SK-N-SH (cell line): ENCODE measurements around the gene AFP. TPM values are rescaled to one million over a fixed set of nuclear protein-coding genes. Genes with fewer than 3 reads are reported as not detected.

Experiments used
- CTCF ChIA-PET: fragments of 300-600, 350-600 bp; formaldehyde crosslinking; extraction: SDS; loops from one replicate; lab custom pipeline; 2021; lab: Yijun Ruan, JAX
- POLR2A ChIA-PET: fragments of 350-600 bp; sonication (Branson Sonifier 250); formaldehyde crosslinking; extraction: SDS; loops from one replicate; lab custom pipeline; 2020; ENCODE audit warnings: antibody characterized with exemption, inconsistent platforms; lab: Yijun Ruan, JAX
- DNase-seq: peaks from one replicate; pipeline ENCODE4 v3.0.0; 2012
- H2AFZ ChIP-seq: fragments of 200-600 bp; sonication (generic); 2 replicates; pipeline ENCODE4 v1.8.1; 2016; ENCODE audit warnings: antibody characterized with exemption, mild to moderate bottlenecking, low read depth
- H3F3A ChIP-seq: fragments of 200-600 bp; sonication (generic); replicated peaks from 2 replicates; pipeline ENCODE3; 2016; ENCODE audit warnings: antibody characterized with exemption, mild to moderate bottlenecking; ENCODE audit not compliant: insufficient read depth
- H3K27ac ChIP-seq, 2 experiments: fragments of 200-500 bp in 1 of 2; fragments of 200-600 bp in 1 of 2; sonication (Bioruptor generic) in 1 of 2; sonication (generic), shearing (Covaris generic) in 1 of 2; 2 replicates each; pipeline versions ENCODE4 v1.5.1 to v1.6.1; 2014 to 2016; ENCODE audit warnings: low read depth in 2 of 2, inconsistent platforms in 1 of 2, low read length in 1 of 2, mild to moderate bottlenecking in 1 of 2, mixed read lengths in 1 of 2
- H3K27me3 ChIP-seq: fragments of 200-600 bp; sonication (generic), shearing (Covaris generic); 2 replicates; pipeline ENCODE4 v1.6.1; 2016; ENCODE audit warnings: mixed run types; ENCODE audit not compliant: insufficient read depth
- H3K36me3 ChIP-seq, 2 experiments: fragments of 200-500 bp in 1 of 2; fragments of 200-600 bp in 1 of 2; sonication (Bioruptor generic) in 1 of 2; sonication (generic) in 1 of 2; replicated peaks in 1 of 2; 2 replicates each; pipeline versions ENCODE3 to v1.5.1; 2014 to 2016; ENCODE audit warnings: low read length in 1 of 2, mild to moderate bottlenecking in 1 of 2; ENCODE audit not compliant: insufficient read depth in 2 of 2, control insufficient read depth in 1 of 2
- H3K4me1 ChIP-seq, 2 experiments: fragments of 200-500 bp in 1 of 2; fragments of 200-600 bp in 1 of 2; sonication (Bioruptor generic) in 1 of 2; sonication (generic), shearing (Covaris generic) in 1 of 2; 2 replicates each; pipeline versions ENCODE4 v1.5.1 to v1.6.1; 2014 to 2016; ENCODE audit warnings: low read depth in 1 of 2, low read length in 1 of 2, mixed run types in 1 of 2; ENCODE audit not compliant: insufficient read depth in 2 of 2, control insufficient read depth in 1 of 2
- H3K4me2 ChIP-seq: fragments of 200-600 bp; sonication (generic), shearing (Covaris generic); 2 replicates; pipeline ENCODE4 v1.6.1; 2017; ENCODE audit warnings: mixed run types
- H3K4me3 ChIP-seq, 2 experiments: fragments of 200-500 bp in 1 of 2; fragments of 200-600 bp in 1 of 2; sonication (Bioruptor generic) in 1 of 2; sonication (generic), shearing (Covaris generic) in 1 of 2; 2 replicates each; pipeline versions ENCODE4 v1.5.1 to v1.8.1; 2014 to 2016; ENCODE audit warnings: low read depth in 2 of 2, inconsistent platforms in 1 of 2, low read length in 1 of 2, mild to moderate bottlenecking in 1 of 2, mixed read lengths in 1 of 2, moderate library complexity in 1 of 2
- H3K79me2 ChIP-seq: fragments of 200-600 bp; sonication (generic); 2 replicates; pipeline ENCODE4 v1.8.1; 2017; ENCODE audit warnings: mild to moderate bottlenecking; ENCODE audit not compliant: insufficient read depth
- H3K9ac ChIP-seq: fragments of 200-600 bp; sonication (generic); 2 replicates; pipeline ENCODE4 v1.6.1; 2017; ENCODE audit warnings: mixed run types
- H3K9me2 ChIP-seq: fragments of 200-600 bp; sonication (generic); 2 replicates; pipeline ENCODE4 v1.6.1; 2017; ENCODE audit warnings: mixed run types
- H3K9me3 ChIP-seq: fragments of 200-600 bp; sonication (generic); 2 replicates; pipeline ENCODE4 v1.6.1; 2017; ENCODE audit warnings: mixed run types, mild to moderate bottlenecking, moderate library complexity
- H4K20me1 ChIP-seq: fragments of 200-600 bp; sonication (generic); 2 replicates; pipeline ENCODE4 v1.6.1; 2017; ENCODE audit warnings: mild to moderate bottlenecking, mixed run types; ENCODE audit not compliant: insufficient read depth
- ELF1 ChIP-seq: IDR thresholded peaks from 2 replicates; pipeline ENCODE4 v1.4.0; 2012
- EP300 ChIP-seq, 2 experiments: IDR thresholded peaks; 2 replicates each; pipeline versions ENCODE4 v1.4.0 to v1.6.1; 2012; ENCODE audit warnings: borderline replicate concordance in 1 of 2, low read depth in 1 of 2, low read length in 1 of 2
- EZH2phosphoT487 ChIP-seq: fragments of 200-600 bp; sonication (generic); IDR thresholded peaks from 2 replicates; pipeline ENCODE4 v1.6.1; 2017; ENCODE audit warnings: low read depth, mixed run types, mild to moderate bottlenecking, antibody characterized with exemption, moderate library complexity, borderline replicate concordance
- FOXJ3 ChIP-seq: sonication (generic); formaldehyde crosslinking; IDR thresholded peaks from 2 replicates; pipeline ENCODE4 v1.5.1; 2020; ENCODE audit warnings: mild to moderate bottlenecking, missing genetic modification reagents
- FOXM1 ChIP-seq: IDR thresholded peaks from 2 replicates; pipeline ENCODE4 v1.4.0; 2012; ENCODE audit warnings: low read depth, mild to moderate bottlenecking
- GATA2 ChIP-seq: sonication (generic); formaldehyde crosslinking; IDR thresholded peaks from 2 replicates; pipeline ENCODE4 v1.5.0; 2020; ENCODE audit warnings: mild to moderate bottlenecking, missing genetic modification reagents
- MXI1 ChIP-seq: IDR thresholded peaks from 2 replicates; pipeline ENCODE4 v1.6.1; 2012; ENCODE audit warnings: mild to moderate bottlenecking, low read depth, low read length, improper control_type of control experiment
- POLR2AphosphoS5 ChIP-seq: IDR thresholded peaks from 2 replicates; pipeline ENCODE4 v1.6.1; 2012; ENCODE audit warnings: low read depth, low read length
- RCOR1 ChIP-seq: fragments of 150-350 bp; IDR thresholded peaks from 2 replicates; pipeline ENCODE4 v1.6.1; 2017; ENCODE audit warnings: antibody characterized with exemption, low read length
- RFX5 ChIP-seq: IDR thresholded peaks from 2 replicates; pipeline ENCODE4 v1.6.1; 2012; ENCODE audit warnings: mild to moderate bottlenecking, improper control_type of control experiment, low read length
- TAF1 ChIP-seq: IDR thresholded peaks from 2 replicates; pipeline ENCODE4 v1.6.1; 2012; ENCODE audit warnings: low read depth, mild to moderate bottlenecking, low read length, moderate library complexity, borderline replicate concordance
- TEAD4 ChIP-seq: IDR thresholded peaks from 2 replicates; pipeline ENCODE4 v1.4.0; 2012; ENCODE audit warnings: mild to moderate bottlenecking, borderline replicate concordance; ENCODE audit not compliant: insufficient read depth
- YY1 ChIP-seq: IDR thresholded peaks from 2 replicates; pipeline ENCODE4 v1.4.0; 2012; ENCODE audit warnings: low read depth, mild to moderate bottlenecking
- WGBS: methylation state at CpG from one replicate; pipeline ENCODE4 v1.1.6; 2017; ENCODE audit warnings: low lambda C conversion rate; 5-methylcytosine and 5-hydroxymethylcytosine counted together
- polyA plus RNA-seq, 3 experiments: library from polyadenylated mRNA; depleted of rRNA; stranded (reverse); fragments of >200 nt; gene quantifications; 2 replicates each; pipeline ENCODE4 v1.2.3, GENCODE V29; 2012
- TF ChIP-seq, protein P1 (sequence below): IDR thresholded peaks from 2 replicates; pipeline ENCODE4; 2012
- TF ChIP-seq, protein P2 (sequence below): IDR thresholded peaks from 2 replicates; pipeline ENCODE4 v1.6.1; 2012; ENCODE audit warnings: mild to moderate bottlenecking, low read depth, low read length, moderate library complexity
- TF ChIP-seq, protein P3 (sequence below): fragments of 150-350 bp; IDR thresholded peaks from 2 replicates; pipeline ENCODE4 v1.6.1; 2017; ENCODE audit warnings: antibody characterized with exemption, low read length, low read depth, borderline replicate concordance
- TF ChIP-seq, protein P4 (sequence below): fragments of 200-600 bp; sonication (generic); IDR thresholded peaks from 2 replicates; pipeline ENCODE4 v1.6.1; 2017; ENCODE audit warnings: antibody characterized with exemption, mild to moderate bottlenecking, moderate library complexity
- TF ChIP-seq, protein P5 (sequence below): IDR thresholded peaks from 2 replicates; pipeline ENCODE4 v1.4.0; 2012; ENCODE audit warnings: low read depth

Gene AFP
- polyA plus RNA-seq, 1 of the 3 experiments (the other 2 are of a cell fraction), result 0.28 TPM

DNA sequence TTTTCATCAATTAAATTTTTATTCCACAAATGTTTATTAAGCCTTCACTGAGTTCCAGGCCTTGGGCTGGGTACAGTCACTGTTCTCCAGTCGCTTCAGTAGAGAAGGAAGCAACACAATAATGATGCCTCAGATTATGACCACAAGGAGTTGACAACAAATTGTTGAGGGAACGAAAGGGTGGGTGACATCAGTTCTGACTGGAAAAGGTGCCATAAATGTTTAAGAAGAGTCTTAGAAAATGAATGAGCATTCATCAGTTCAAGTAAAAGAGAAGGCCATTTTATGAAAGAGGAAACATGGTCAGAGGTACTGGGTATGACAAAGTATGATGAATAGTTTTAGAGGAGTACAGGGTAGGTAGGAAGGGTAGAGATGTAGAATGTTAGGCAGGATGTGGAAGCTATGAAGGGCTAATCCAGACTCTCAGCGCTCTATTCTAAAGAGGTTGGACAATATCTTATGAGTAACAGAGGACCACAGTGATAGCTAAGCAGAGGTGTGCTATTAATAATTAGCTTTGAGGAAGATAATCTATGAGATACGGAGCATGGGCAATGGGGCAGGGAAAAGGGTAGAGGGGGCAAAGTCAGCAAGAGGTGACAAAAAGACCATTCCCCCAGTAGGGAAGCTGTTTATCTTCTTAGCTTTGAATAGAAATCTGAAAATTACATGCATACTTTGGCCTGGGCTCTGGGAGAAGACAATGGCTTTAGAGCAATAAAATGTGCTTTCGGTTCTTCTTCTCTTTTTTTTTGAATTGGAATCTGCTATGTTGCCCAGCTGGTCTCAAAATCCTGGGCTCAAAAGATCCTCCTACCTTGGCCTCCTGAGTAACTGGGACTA, 20.4 kb downstream of the AFP start (continued):
- TF ChIP-seq, protein P1, sequence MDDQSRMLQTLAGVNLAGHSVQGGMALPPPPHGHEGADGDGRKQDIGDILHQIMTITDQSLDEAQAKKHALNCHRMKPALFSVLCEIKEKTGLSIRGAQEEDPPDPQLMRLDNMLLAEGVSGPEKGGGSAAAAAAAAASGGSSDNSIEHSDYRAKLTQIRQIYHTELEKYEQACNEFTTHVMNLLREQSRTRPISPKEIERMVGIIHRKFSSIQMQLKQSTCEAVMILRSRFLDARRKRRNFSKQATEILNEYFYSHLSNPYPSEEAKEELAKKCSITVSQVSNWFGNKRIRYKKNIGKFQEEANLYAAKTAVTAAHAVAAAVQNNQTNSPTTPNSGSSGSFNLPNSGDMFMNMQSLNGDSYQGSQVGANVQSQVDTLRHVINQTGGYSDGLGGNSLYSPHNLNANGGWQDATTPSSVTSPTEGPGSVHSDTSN, result no peak
- TF ChIP-seq YY1 (no peak), FOXM1 (no peak), POLR2AphosphoS5 (no peak), EP300 (IDR thresholded peaks at IDR 0.05; ENCODE audit: borderline replicate concordance in 1 of 2, low read depth in 1 of 2, low read length in 1 of 2) (no peak)
- TF ChIP-seq, protein P2, sequence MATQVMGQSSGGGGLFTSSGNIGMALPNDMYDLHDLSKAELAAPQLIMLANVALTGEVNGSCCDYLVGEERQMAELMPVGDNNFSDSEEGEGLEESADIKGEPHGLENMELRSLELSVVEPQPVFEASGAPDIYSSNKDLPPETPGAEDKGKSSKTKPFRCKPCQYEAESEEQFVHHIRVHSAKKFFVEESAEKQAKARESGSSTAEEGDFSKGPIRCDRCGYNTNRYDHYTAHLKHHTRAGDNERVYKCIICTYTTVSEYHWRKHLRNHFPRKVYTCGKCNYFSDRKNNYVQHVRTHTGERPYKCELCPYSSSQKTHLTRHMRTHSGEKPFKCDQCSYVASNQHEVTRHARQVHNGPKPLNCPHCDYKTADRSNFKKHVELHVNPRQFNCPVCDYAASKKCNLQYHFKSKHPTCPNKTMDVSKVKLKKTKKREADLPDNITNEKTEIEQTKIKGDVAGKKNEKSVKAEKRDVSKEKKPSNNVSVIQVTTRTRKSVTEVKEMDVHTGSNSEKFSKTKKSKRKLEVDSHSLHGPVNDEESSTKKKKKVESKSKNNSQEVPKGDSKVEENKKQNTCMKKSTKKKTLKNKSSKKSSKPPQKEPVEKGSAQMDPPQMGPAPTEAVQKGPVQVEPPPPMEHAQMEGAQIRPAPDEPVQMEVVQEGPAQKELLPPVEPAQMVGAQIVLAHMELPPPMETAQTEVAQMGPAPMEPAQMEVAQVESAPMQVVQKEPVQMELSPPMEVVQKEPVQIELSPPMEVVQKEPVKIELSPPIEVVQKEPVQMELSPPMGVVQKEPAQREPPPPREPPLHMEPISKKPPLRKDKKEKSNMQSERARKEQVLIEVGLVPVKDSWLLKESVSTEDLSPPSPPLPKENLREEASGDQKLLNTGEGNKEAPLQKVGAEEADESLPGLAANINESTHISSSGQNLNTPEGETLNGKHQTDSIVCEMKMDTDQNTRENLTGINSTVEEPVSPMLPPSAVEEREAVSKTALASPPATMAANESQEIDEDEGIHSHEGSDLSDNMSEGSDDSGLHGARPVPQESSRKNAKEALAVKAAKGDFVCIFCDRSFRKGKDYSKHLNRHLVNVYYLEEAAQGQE, result no peak

DNA sequence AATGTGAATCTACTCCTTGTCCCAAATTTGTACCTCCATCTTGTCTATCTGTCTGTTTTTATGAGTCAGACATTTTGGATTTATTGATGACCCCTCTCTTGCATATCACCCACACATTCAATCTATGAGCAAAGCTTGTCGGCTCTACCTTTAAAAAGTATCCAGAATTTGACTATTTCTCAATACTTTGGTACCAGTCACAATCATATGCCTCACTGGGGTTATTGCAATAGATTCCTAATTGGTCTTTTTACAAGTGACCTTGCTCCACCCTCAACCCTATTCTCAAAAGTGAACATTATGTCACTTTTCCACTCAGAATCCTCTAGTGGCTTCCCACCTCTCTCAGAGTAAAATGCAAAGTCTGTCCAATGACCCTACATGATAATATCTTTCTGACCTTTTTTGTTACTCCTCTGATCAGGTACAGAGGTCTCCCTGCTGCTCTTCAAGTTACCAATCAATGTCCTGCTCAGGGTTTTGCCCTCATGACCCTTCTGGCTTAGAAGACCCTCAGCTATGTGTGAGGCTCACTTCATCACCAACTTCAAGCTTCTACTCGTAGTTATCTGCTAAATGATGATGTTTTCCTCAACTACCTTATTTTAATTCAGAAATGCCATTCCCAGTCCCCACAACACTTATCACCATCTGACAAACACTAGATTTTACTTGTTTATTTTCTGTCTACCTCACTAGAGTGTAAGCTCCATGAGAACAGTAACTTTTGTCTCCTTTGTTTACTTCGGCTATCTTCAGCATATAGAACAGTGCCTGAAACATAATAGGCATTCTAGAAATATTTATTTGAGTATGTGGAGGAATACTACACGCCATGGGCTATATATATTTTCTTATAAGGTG, 22.4 kb downstream of the AFP start:
- H3K4me2 ChIP-seq, result no peak overlapping the region
- no peak overlapping the region for H2AFZ ChIP-seq
- DNase-seq, result no peak
- H3K4me3 ChIP-seq, result no peak overlapping the region
- TF ChIP-seq TEAD4 (no peak), FOXJ3 (no peak), TAF1 (no peak), MXI1 (no peak), RCOR1 (no peak), GATA2 (CRISPR knock-in tag) (no peak), RFX5 (no peak), ELF1 (no peak), EZH2phosphoT487 (no peak)
- TF ChIP-seq, protein P3, sequence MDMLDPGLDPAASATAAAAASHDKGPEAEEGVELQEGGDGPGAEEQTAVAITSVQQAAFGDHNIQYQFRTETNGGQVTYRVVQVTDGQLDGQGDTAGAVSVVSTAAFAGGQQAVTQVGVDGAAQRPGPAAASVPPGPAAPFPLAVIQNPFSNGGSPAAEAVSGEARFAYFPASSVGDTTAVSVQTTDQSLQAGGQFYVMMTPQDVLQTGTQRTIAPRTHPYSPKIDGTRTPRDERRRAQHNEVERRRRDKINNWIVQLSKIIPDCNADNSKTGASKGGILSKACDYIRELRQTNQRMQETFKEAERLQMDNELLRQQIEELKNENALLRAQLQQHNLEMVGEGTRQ, result no peak
- TF ChIP-seq, protein P4, sequence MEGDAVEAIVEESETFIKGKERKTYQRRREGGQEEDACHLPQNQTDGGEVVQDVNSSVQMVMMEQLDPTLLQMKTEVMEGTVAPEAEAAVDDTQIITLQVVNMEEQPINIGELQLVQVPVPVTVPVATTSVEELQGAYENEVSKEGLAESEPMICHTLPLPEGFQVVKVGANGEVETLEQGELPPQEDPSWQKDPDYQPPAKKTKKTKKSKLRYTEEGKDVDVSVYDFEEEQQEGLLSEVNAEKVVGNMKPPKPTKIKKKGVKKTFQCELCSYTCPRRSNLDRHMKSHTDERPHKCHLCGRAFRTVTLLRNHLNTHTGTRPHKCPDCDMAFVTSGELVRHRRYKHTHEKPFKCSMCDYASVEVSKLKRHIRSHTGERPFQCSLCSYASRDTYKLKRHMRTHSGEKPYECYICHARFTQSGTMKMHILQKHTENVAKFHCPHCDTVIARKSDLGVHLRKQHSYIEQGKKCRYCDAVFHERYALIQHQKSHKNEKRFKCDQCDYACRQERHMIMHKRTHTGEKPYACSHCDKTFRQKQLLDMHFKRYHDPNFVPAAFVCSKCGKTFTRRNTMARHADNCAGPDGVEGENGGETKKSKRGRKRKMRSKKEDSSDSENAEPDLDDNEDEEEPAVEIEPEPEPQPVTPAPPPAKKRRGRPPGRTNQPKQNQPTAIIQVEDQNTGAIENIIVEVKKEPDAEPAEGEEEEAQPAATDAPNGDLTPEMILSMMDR, result no peak
- TF ChIP-seq, protein P5, sequence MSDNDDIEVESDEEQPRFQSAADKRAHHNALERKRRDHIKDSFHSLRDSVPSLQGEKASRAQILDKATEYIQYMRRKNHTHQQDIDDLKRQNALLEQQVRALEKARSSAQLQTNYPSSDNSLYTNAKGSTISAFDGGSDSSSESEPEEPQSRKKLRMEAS, result no peak
- no peak overlapping the region for H3K27ac ChIP-seq
- H3F3A ChIP-seq, result no peaks in the 10 kb centered on the region
- H3K9ac ChIP-seq, result no peak overlapping the region
- H3K36me3 ChIP-seq, result no peaks in the 10 kb centered on the region
- no peaks in the 10 kb centered on the region for H3K79me2 ChIP-seq
- H3K9me2 ChIP-seq, result no peaks in the 10 kb centered on the region
- H3K9me3 ChIP-seq, result no peaks in the 10 kb centered on the region
- no peaks in the 10 kb centered on the region; the same call in 1 of the 2 replicates for H3K27me3 ChIP-seq
- no peaks in the 10 kb centered on the region for H4K20me1 ChIP-seq
- H3K4me1 ChIP-seq, result no peaks in the 10 kb centered on the region
- POLR2A ChIA-PET, result no interaction called here
- CTCF ChIA-PET, result interaction anchor here (1.1 kb wide), 1 partner anchor 12 kb away, joined by 5 read pairs; no protein-coding TSS in a partner anchor
- 8% methylated on average over 4 of the region's 4 CpGs for WGBS
